ENCODE measurements around the gene NKX1-1. TPM values are rescaled to one million over a fixed set of nuclear protein-coding genes. Genes with fewer than 3 reads are reported as not detected.

The NKX1-1 gene
- total RNA-seq, 2 donors from 2014 or later, result not detected

GRCh38 chr4:1406981-1407656 is 877 bp upstream of the NKX1-1 start:
- 7 to 14% methylated on average over 18 to 50 of the region's 50 CpGs for WGBS, 2 experiments (ENCODE audit: insufficient coverage in 1 of 2, insufficient read length in 1 of 2)
- Mint-ChIP-seq H3K36me3 (ENCODE audit: low read depth) (no peaks in the 10 kb centered on the region), H3K27ac (no peak overlapping the region), H3K9me3 (peaks cover 9% of the 10 kb centered on the region), H3K4me3 (peak overlapping the region; percentile 24), H3K4me1 (no peaks in the 10 kb centered on the region), H3K27me3 (ENCODE audit: insufficient read depth) (peaks cover 89% of the 10 kb centered on the region)
- Histone ChIP-seq H3K27me3 (ENCODE audit: control insufficient read depth, insufficient read depth, low read length, poor library complexity, severe bottlenecking) (peaks cover 100% of the 10 kb centered on the region), H3K36me3 (ENCODE audit: control insufficient read depth, insufficient read depth, low read length) (no peaks in the 10 kb centered on the region), H3K9ac (ENCODE audit: extremely low read depth, low read length, poor library complexity, severe bottlenecking) (no peak overlapping the region), H3K4me3 (ENCODE audit: low read length) (no peak overlapping the region), H3K4me1 (ENCODE audit: control insufficient read depth, insufficient read depth, low read length) (no peaks in the 10 kb centered on the region), H3K27ac (ENCODE audit: low read depth, low read length) (no peak overlapping the region), H3K9me3 (ENCODE audit: control insufficient read depth, low read length) (no peaks in the 10 kb centered on the region)
- no peak for TF ChIP-seq CTCF (conservative IDR thresholded peaks at IDR 0.05)
- DNase-seq, result peak; percentile 50

GRCh38 chr4:1405636-1406393 is 427 bp downstream of the NKX1-1 start:
- no peak overlapping the region for H3K4me3 Mint-ChIP-seq
- Histone ChIP-seq H3K4me3 (ENCODE audit: low read length) (no peak overlapping the region), H3K27ac (ENCODE audit: low read depth, low read length) (no peak overlapping the region), H3K27me3 (ENCODE audit: control insufficient read depth, insufficient read depth, low read length, poor library complexity, severe bottlenecking) (peaks cover 100% of the 10 kb centered on the region), H3K9ac (ENCODE audit: extremely low read depth, low read length, poor library complexity, severe bottlenecking) (no peak overlapping the region), H3K36me3 (ENCODE audit: control insufficient read depth, insufficient read depth, low read length) (no peaks in the 10 kb centered on the region), H3K4me1 (ENCODE audit: control insufficient read depth, insufficient read depth, low read length) (no peaks in the 10 kb centered on the region), H3K9me3 (ENCODE audit: control insufficient read depth, low read length) (no peaks in the 10 kb centered on the region)
- no peaks in the 10 kb centered on the region for H3K36me3 Mint-ChIP-seq (ENCODE audit: low read depth)
- no peak overlapping the region for H3K27ac Mint-ChIP-seq
- 11 to 13% methylated on average over 40 to 90 of the region's 90 CpGs for WGBS, 2 experiments (ENCODE audit: insufficient coverage in 1 of 2, insufficient read length in 1 of 2)
- DNase-seq, result peak; percentile 54
- peaks cover 89% of the 10 kb centered on the region for H3K27me3 Mint-ChIP-seq (ENCODE audit: insufficient read depth)
- peaks cover 11% of the 10 kb centered on the region for H3K9me3 Mint-ChIP-seq
- TF ChIP-seq CTCF (conservative IDR thresholded peaks at IDR 0.05), result no peak
- no peaks in the 10 kb centered on the region for H3K4me1 Mint-ChIP-seq

GRCh38 chr4:1405254-1405635 is 997 bp downstream of the NKX1-1 start:
- Histone ChIP-seq H3K9ac (ENCODE audit: extremely low read depth, low read length, poor library complexity, severe bottlenecking) (no peak overlapping the region), H3K36me3 (ENCODE audit: control insufficient read depth, insufficient read depth, low read length) (no peaks in the 10 kb centered on the region), H3K4me3 (ENCODE audit: low read length) (no peak overlapping the region), H3K27ac (ENCODE audit: low read depth, low read length) (no peak overlapping the region), H3K4me1 (ENCODE audit: control insufficient read depth, insufficient read depth, low read length) (no peaks in the 10 kb centered on the region), H3K9me3 (ENCODE audit: control insufficient read depth, low read length) (no peaks in the 10 kb centered on the region), H3K27me3 (ENCODE audit: control insufficient read depth, insufficient read depth, low read length, poor library complexity, severe bottlenecking) (peaks cover 100% of the 10 kb centered on the region)
- Mint-ChIP-seq H3K27ac (no peak overlapping the region), H3K4me3 (no peak overlapping the region), H3K36me3 (ENCODE audit: low read depth) (no peaks in the 10 kb centered on the region), H3K27me3 (ENCODE audit: insufficient read depth) (peaks cover 89% of the 10 kb centered on the region), H3K9me3 (peaks cover 11% of the 10 kb centered on the region), H3K4me1 (no peaks in the 10 kb centered on the region)
- 19 to 20% methylated on average over 6 to 26 of the region's 26 CpGs for WGBS, 2 experiments (ENCODE audit: insufficient coverage in 1 of 2, insufficient read length in 1 of 2)
- no peak for DNase-seq
- no peak for TF ChIP-seq CTCF (conservative IDR thresholded peaks at IDR 0.05)
